IPS-NIHi7 (cell line): Measurements from ENCODE around the gene TRABD2A.
A peak's percentile ranks its signal among the peaks of the same experiment; 100 is the strongest.

Experiments used
- DNase-seq: peaks from one replicate; pipeline ENCODE4 v3.0.0; 2012; ENCODE audit warnings: mixed read lengths; ENCODE audit errors: extremely low spot score

Gene TRABD2A

DNA sequence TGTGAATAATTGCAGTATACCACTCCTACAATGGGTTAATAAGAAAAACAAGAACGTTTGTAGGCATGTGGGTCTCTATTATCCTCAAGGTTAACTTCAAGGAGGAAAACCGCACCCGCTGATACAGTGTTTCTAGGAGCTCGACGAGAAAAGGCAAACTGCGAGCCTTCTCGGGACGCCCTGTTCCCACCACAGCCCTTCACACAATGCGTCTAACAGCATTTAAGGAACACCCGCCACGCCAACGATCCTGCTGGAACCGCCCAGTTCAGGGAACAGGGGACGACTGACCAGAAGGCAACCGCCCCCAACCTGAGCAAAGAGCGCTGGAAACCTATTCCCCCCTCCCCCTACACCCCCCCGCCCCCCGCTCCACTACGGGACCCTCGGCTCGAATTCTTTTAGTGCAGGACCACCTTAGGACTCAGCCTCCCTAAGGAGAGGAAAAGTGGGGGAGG, 23.9 kb upstream of the TRABD2A start:
- DNase-seq = peak; percentile 69

DNA sequence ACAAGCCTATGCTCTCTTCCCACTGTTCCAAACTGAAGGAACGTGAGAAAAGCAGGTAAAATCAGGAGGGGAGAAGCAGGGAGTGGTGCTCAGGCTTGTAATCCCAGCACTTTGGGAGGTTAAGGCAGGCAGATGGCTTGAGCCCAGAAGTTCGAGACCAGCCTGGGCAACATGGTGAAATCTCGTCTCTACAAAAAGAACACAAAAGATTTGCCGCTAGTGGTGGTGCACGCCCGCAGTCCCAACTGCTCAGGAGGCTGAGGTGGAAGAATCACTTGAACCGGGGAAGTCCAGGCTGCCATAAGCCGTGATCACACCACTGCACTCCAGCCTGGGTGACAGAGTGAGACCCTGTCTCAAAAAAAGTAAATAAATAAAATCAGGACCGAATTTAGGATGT, 23.3 kb upstream of the TRABD2A start:
- DNase-seq = no peak

DNA sequence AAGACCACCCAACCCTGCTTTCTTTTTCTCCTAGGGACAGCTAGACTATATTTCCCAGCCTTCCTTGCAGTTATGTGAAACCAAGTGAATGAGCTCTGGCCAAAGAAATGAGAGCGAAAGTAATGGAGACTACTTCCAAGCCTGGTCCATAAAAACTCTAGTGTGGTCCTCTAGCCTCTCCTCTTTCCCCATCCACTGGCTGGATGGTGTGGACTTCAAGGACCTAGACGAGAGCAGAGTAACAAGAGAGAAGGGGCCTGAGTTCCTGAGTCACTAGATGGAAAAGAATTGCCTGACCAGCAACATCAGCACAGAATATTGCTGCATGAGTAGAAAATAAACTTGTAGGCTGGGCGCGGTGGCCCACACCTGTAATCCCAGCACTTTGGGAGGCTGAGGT, 21.6 kb upstream of the TRABD2A start:
- no peak for DNase-seq

DNA sequence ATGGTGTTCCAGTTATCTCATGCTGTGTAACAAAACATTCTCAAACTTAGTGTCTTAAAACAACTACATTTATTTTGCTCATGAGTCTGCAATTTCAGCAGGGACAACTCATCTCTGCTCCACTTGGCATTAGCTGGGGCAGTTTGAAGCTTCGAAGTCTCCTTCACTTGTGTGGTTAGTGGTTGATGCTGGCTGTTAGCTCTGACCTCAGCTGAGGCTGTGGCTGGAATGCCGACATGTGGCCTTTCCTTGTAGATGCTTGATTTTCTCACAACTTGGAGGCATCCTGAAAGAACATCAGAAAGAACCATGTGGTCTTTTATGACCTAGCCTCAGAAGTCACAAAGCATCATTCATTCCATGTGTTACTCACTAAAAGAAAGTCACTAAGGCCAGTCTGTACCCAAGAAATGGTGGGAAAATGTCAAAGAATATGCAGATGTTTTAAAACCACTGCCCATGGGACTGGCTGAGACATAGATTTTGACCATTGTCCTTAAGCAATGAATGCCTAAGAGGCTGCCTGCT, 20.8 kb upstream of the TRABD2A start:
- DNase-seq = no peak

DNA sequence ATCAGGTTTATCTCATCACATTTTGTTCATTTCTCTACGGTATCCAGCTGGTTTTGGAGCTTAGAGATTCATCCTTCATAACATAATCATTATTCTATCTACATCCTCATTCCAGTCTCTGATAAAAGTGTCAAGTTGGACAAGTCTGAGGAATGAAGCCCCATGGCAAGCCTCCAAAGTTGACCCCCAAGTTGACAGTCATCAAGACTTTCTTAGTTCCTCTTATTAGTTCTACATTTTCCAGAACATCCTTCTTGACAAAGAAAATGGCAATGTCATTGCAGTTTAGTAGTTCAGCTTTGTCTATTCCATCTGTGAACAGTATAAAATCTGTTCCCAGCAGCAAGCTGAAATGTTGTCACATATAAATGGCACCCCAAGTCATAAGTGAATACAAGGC, 20.1 kb upstream of the TRABD2A start:
- DNase-seq = no peak

DNA sequence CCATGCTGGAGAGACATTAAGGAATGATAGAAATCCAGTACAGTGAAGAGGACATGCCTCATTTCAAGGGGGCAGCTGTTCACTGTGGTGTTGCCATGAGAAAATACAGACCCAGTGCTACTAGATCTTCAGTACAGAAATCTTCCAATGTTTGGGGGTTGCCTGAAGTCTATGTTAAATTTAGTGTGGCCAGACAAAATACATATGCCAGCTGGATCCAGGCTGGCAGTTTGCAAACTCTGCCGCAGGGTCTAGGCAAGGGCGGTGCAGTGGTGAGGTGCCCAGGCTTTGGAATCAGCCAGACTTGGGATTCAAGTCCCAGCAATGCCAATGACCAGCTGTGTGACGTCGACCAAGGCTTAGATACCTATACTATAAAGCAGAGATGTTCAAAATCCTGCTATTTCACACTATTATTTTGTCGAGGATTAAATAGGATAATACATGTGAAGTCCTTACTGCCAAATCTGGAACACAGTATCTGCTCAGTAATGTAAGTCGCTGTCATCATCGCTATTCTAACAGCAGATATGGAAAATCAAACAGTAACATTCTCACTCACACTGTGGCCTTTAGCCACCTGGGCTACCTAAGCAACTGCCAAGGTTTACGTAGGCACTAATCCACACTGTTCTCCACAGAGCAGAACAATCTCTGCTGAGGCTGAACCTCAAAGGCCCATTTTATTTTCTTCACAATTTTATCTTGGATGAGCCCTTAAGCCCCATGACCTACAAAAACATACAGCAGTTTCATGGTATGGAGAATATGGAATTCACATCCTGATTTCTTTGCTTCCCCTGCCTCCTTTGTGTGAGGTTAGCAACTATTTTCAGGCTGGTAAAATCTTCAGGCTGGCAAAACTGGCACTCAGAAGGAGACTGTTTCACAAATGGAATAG, 18.7 kb upstream of the TRABD2A start:
- no peak for DNase-seq

DNA sequence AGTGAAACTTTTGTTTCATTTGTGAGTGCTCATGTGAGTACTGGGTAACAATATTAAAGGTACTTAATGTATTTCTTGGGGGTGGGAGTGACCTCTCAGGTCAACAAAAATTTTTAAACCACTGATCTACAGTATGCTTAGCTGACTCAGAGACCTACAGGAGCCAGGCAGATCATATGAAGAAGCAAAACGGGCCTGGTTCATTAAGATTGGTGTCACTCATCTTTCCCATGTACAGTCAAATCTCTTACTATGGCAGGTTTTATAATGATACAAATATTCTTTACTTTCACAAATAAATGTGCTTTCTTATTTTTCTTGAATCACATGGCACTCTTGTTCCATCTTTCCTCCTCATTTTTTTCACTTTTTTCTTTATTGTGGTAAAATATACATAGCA, 16.9 kb upstream of the TRABD2A start:
- DNase-seq = no peak

DNA sequence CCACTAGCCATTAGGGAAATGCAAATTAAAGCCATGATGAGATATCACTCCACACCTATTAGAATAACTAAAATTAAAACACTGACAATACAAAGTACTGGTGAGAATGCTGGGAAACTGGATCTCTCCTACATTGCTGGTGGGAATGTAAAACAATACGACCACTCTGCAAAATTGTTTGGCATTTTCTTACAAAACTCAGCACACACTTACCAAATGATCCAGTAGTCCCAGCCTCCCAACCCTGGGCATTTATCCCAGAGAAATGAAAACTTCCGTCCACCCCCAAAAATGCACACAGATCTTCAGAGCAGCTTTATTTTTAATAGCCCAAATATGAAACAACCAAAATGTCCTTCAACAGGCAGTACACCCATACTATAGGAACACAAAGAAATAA, 15.7 kb upstream of the TRABD2A start:
- DNase-seq = no peak

DNA sequence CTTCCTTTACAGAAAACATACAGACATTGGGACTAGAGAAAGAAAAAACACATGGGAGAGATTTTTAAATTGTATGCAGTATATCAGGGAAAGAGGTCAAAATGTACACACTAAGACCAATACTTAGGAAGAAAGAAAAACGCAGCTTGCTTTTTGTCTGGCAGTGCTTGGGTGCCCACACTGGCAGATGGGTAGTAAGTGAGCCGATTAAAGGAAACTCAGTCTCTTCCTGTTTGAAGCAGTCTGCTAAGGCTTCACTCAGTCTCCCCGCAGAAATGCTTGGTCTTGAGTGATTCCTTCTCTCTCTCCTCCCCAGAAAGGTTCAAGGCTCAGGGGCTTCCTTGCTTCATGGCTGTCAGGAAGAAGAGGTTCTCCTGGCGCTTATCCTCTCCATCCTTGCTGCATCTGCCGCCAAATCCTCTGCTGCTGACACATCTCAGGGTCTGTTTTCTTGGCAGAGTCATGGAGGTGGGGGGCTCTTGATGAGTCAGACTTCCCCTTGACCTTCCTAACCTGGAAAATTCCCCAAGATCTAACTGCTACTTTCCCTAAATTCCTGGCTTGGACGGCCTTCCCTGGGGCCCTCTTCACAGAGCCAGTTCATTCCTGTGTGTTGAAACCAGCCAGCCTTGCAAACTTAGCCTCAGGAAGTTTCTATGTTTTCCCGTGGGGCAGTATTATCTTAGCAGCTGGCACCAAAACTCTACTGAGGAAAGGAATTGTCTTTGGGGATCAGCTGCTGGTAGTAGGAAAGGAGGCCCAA, 14.1 kb upstream of the TRABD2A start:
- no peak for DNase-seq

DNA sequence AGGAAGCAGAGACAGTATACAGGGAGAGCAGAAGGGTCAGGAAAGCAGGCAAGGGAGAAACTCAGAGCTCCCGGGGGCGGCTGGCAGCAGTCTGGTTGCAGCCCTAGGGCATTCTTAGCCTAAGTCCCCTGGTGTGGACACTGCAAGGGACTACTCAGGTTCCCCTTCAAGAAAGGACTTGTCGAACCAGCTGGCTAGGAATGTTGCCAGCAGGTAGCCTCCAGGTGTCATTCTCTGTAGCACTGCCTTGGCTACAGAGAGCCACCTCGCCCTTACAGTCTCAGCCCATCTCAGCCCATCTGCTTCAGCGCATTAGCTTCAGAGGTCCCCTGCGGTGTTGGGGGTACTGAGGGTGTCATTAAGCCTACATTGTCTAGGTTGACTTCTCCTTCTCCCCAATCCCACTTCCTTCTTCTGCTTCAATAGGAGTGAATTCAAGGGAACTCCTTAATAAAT, 13.3 kb upstream of the TRABD2A start:
- peak; percentile 26 for DNase-seq

DNA sequence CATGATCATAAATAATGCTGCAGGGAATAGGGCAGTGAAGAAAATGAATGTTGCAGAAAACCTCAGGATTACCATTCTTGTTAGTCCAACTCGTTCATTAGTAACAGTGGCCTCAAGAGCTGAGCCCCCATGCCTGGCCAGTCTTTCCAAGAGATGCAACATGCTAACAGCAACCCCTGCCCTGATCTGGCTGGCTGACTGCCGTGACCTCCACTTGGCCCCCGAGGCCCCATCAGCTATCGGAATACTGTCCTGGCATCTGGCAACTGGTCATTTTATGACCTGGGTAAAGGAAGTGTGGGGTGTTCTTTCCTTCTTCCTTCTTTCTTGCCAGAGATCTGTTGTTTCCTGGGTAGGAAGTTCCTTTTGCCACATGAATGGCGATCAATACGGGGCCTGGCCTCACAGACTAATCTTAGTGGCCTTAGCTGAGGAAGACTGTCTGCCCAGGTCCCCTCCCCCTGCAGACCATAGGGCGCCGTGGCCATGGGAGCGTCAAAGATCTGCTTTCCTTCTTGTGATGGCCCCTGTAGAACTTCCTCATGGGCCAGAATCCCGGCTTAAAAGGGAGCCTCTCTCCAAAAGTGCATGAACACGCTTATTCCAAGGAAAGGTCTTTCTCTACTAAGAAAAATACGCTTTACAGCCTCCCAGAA, 10.6 kb upstream of the TRABD2A start:
- no peak for DNase-seq

DNA sequence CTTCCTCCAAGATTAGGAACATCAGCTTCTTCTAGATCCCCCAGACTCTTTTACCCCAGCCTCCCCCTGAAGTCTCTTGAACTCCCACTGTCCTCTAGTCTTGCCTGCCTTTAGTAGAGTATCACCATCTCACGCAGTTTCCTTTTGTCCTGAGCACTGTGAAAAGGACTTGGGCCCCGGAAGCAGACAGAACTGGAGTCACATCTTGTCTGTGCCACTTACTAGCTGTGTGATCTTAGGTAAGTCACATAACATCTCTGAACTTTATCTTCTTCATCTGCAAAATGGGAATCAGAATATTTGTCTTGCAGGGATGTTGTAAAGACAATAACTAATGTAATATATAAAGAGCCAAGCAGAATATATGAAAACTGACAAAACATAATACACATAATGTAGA, 8.4 kb upstream of the TRABD2A start:
- no peak for DNase-seq

DNA sequence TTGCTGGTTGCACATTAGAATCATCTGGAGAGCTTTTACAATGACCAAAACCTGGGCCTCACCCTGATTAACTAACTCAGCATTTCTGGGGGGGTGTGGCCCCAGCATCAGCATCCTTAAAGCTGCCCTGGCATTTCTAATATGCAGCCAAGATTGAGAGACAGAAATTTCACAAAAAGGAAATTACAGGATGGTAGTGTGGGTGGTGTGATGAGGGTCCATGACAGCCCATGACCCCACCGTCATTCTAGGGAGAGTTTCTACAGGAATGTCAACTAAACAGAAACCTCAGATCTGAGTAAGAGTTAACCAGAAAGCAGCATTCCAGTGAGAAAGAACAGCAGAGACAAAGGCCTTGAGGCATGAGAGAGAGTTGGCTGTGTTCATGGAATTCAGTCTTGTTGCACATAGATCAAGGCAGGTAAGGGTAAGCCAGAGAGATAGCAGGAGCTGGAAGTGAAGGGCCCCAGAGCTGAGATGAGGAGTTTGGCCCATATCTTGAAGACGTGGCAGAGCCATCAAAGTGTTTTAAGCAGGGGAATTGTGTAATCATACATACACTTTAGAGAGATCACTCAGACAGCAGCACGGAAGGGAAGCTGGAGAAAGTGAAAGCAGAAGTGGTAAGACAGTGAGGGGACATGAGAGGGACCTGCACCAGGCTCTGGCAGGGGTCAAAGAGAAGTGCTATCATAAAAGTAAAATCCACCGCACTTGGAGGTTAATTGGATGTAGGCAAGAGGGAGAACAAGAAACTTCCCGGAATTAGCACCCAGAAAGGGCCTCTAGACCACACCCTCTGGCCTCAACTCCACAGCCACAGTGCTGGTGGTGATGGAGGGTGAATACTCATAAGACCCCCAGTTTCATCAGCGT, 7.8 kb upstream of the TRABD2A start:
- DNase-seq = no peak

DNA sequence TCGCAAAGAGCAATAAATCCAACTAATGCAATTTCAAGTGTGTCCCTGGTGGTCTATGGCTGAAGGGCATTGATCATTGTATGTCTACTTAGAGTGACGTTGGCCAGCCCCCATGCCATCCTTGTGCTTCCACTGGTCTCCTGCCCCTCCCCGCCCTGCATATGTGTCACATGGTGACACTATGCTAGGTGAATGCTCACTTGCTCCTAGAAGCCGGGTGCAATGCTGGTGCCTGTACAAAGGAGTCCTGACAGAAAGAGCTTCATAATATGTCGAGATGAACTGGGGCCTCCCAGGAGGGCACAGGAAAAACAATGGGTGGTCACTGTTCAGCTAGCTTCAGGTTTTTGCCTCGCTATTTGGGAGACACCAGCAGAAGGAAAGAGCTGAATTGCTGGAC, 5.9 kb upstream of the TRABD2A start:
- no peak for DNase-seq

DNA sequence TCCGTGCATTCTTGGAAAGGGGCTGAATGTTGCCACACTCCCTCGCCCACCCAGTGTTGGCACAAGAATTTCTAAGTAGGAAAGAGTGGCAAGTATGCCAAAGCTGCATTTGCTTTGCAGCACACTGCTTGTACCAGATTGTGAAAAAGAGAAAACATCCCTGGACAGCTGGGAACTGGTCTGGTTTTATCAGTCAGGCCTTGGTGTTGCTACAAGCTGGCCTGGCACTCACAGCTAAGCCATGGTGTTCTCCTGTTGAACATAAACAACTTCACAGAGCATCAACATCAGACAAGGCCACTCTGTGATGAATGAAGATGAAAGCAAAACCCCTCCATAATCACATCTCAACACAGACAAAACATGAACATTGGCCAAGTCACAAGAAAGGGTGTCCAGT, 4.2 kb upstream of the TRABD2A start:
- no peak for DNase-seq

DNA sequence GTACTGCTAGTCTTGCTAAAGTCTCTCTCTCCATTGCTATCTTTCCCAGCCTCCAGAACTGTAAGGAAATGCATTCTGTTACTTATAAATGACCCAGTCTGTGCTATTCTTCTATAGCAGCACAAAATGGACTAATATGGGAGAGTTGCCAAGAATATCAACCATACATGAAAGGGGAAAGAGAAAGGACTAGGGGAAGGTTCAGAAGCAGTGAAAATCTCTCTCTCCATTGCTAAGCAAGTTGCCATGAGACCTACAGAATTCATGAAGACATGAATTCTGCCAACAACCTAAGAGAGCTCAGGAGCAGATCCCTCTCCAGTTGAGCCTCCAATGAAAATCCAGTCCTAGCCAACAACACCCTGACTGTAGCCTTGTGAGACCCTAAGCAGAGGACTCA, 3.6 kb upstream of the TRABD2A start:
- no peak for DNase-seq

DNA sequence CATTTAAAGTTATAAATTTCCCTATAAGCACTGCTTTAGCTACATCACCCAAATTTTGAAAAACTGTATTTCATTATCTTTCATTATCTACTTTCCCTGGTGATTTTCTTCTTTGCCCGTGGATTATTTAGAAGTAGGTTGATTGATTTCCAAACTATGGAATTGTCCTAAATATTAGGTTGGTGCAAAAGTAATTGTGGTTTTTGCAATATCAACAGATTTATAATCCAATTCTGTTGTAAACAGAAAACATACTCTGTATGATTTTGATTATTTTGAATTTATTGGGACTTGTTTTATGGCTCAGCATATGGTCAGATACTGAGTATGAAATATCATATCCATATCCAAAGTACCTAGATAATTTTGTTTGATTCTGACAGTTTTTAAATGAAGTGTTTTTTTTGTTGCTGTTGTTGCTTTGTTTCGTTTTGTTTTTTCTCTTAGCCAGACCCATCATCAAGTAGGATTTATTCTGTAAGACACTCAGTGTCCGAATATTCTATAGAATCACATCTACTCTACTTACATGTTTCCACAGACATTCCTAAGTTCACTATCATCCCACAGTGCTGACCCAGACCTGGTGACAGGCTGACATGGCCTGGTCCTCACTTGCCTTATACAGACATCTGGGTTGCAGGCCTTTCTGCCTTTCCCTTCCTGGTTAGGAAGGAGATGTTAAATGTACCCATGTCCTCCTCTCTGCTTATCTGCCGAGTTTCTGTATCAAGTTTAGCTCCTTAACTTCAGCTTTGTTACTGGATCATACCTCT, 2.1 kb upstream of the TRABD2A start:
- no peak for DNase-seq

DNA sequence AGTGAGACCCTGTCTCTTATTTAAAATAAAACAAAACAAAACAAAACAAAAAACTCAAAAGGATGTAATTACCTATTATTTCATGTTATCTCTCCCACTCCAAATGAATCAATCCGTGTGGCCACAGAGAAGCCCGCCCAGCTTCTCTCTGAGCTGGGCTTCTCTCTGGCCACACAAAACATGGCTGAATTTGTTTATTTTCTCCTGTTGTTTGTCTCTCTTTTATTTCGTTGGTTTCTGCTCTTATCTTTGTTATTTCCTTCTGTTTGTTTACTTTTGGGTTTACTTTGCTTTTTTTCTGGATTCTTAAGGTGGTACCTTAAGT, 1.5 kb upstream of the TRABD2A start:
- DNase-seq = no peak

DNA sequence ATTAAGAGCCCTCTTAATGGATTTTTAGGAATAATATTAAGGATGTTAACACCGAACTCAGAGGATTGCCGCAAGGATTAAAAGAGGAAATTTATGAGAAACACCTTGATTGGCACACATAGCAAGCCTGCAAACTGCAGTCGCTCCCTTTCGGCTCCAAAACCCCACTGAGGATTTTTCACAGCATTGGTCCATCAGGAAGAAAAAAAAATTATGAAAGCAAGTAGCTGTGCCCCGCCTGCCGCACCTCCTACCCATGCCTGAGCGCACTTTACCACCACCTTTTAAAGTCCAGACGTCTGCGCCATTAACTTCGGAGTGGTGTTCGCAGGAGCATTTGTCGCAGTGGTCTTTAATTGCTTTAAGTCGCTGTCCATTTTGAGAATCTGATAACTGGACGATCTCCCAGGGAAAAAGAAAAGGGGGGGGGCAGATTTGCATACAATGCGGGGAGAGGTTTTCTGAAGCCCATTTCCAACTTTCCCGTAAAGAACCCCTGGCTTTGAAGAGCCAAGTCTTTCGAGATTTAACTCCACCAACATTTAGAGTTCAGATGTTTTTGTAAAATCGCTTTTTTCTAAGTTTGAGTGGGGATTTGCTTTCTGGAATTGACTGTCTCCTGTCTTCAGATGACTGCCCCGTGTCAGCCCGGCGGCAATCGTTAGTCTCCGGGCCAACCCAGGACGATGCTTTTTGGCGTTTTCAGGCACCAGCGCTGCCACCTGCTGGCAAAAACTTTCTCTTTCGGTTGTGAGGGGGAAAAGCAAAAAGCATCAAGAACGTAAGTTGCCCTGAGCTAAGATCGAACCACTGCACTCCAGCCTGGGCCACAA, 913 bp upstream of the TRABD2A start:
- DNase-seq = peak; percentile 79

DNA sequence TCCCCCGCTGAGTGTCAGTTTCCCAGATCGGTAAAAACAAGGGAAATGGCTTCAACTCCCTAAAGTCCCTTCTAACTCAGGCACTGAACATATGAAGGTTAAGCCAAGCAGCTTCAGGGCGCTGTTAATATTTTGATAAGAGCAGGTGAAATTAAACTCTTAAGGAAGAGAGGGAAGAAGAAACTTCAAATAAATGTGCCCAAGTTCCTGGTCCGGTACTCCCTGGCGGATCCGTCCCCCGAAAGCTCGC, 564 bp downstream of the TRABD2A start:
- DNase-seq = no peak
